ENCODE measurements around the gene CEP89.

Gene CEP89

DNA sequence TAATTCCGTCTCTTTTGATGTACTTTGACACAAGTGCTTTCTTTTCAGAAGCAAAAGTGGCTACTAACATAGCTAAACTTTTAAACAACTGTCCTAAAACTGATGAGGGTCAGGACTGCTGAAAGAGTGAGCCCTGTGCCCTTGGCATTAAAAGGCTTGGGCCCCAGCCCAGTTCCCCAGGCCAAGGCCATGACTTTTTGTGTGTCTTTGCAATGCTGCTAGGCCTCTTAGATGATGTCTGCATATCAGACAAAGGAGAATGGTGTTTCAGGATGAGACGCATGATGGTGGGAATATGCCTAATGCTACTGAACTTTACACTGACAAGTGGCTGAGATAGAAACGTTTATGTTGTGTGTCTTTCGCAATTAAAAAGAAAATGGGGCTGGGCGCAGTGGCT lies 140.1 kb downstream of the CEP89 start:
- DNase-seq, result no peak

DNA sequence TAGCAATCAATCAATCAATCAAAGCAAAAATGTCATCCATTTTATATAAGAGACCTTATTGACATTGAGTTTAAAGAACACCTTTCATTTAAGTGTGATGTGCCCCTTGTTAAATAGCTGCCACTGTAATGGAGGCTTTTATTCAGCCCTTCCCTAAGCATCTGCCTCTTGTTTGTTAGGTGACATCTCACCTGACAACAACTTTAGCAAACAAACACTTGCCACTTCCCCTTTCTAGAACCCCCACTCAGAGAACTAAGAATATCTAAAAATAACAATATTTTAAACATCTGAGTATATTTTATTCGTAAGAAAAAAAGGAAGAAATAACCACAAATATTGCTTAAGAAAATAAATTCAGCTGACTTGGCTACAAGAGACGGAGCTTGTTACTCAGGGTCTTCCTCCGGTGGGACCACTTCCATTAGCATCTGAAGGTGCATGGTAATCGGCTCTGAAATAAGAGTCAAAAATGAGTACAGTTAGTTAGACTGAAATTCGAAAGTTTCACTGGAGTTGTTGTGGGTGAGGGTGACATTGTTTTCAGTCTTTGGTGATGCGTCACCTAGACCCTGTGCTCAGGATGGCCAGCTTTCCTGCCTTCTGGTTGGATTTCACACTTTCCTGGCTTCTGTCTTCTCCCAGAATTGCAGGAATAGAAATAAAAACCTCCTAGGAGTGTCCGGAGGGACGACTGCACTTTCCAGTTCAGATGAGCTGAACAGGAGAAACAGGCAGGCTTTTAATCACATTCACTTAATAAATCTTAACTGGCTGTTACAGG lies 141.3 kb downstream of the CEP89 start:
- no peak for DNase-seq

GRCh38 chr19:32829345-32829896 lies 142.3 kb downstream of the CEP89 start:
- DNase-seq, result no peak

GRCh38 chr19:32828643-32829344 lies 143.0 kb downstream of the CEP89 start:
- DNase-seq, result no peak

GRCh38 chr19:32828139-32828538 lies 143.6 kb downstream of the CEP89 start:
- DNase-seq, result no peak

All from activated CD4-positive, alpha-beta T cell treated with anti-CD3 and anti-CD28 coated beads, Interleukin-2, amount 50 U/mL, for 1 hour (primary cell).